22Rv1 (cell line): ENCODE measurements around the gene FRK.

Experiments used
- CTCF ChIP-seq: fragments of 450-650 bp; IDR thresholded peaks from 2 replicates; pipeline ENCODE4 v1.5.1; 2017; ENCODE audit warnings: mild to moderate bottlenecking
- ZFX ChIP-seq: fragments of 450-650 bp; IDR thresholded peaks from 2 replicates; pipeline ENCODE4 v1.6.1; 2017; ENCODE audit warnings: antibody characterized with exemption, borderline replicate concordance

- TF ChIP-seq CTCF, result no peak
- no peak for TF ChIP-seq ZFX
Measured at GRCh38 chr6:116036885-116037284, 23.8 kb downstream of the FRK start.
